Endothelial cell of umbilical vein (primary cell): ENCODE data around the gene SMC3. TPM values are rescaled to one million over a fixed set of nuclear protein-coding genes. Genes with fewer than 3 reads are reported as not detected.

Source experiments
- BruUV-seq: library from RNA; stranded (reverse); fragments of 400-500 nt; replicated peaks from 2 replicates; lab custom pipeline; 2021; lab: Mats Ljungman, UMichigan
- CTCF ChIA-PET: fragments of 300-600, 350-600 bp; sonication (Branson Sonifier 250); formaldehyde crosslinking; loops from one replicate; lab custom pipeline; 2021; ENCODE audit warnings: antibody characterized with exemption, inconsistent platforms; lab: Charles Lee
- POLR2A ChIA-PET: fragments of 300-600, 350-600 bp; sonication (Branson Sonifier 250); formaldehyde crosslinking; loops from one replicate; lab custom pipeline; 2021; ENCODE audit warnings: antibody characterized with exemption, inconsistent platforms; lab: Charles Lee
- DNase-seq: peaks from one replicate; pipeline ENCODE4 v3.0.0-alpha.2; 2011; ENCODE audit warnings: low read depth, low spot score
- FAIRE-seq: peaks from 2 replicates; lab custom pipeline; 2011; peaks lifted over from hg19 to GRCh38; lab: Jason Lieb, UNC
- H2AFZ ChIP-seq: 2 replicates; pipeline ENCODE4 v1.6.0; 2012; ENCODE audit warnings: low read depth, low read length, control low read depth, inconsistent platforms
- H3K27ac ChIP-seq: 2 replicates; pipeline ENCODE4 v1.5.1; 2011; ENCODE audit warnings: low read depth, mild to moderate bottlenecking, control low read depth, low read length, moderate library complexity; ENCODE audit not compliant: insufficient read depth
- H3K27me3 ChIP-seq, 2 experiments: 2 replicates each; pipeline versions ENCODE4 v1.6.0 to v1.6.1; 2011; ENCODE audit warnings: low read length in 2 of 2, mixed read lengths in 1 of 2; ENCODE audit not compliant: control insufficient read depth in 2 of 2, insufficient read depth in 2 of 2
- H3K36me3 ChIP-seq, 2 experiments: 2 replicates in 1 of 2; 3 replicates in 1 of 2; pipeline ENCODE4 v1.5.1; 2011; ENCODE audit warnings: low read length in 2 of 2, mild to moderate bottlenecking in 1 of 2, moderate library complexity in 1 of 2; ENCODE audit not compliant: control insufficient read depth in 2 of 2, insufficient read depth in 2 of 2; ENCODE audit errors: extremely low read depth in 1 of 2
- H3K4me1 ChIP-seq: 3 replicates; pipeline ENCODE4 v1.5.1; 2011; ENCODE audit warnings: mild to moderate bottlenecking, low read length; ENCODE audit not compliant: control insufficient read depth, insufficient read depth; ENCODE audit errors: extremely low read depth
- H3K4me2 ChIP-seq: 2 replicates; pipeline ENCODE4 v1.6.1; 2011; ENCODE audit warnings: low read length, control low read depth, mixed read lengths; ENCODE audit not compliant: insufficient read depth
- H3K4me3 ChIP-seq, 3 experiments: fragments of 200-600 bp in 1 of 3; sonication (generic), shearing (Covaris generic) in 1 of 3; replicated peaks in 1 of 3; 2 replicates each; pipeline ENCODE4 v1.5.1; 2011 to 2016; ENCODE audit warnings: control low read depth in 3 of 3, low read length in 3 of 3, mild to moderate bottlenecking in 2 of 3, inconsistent platforms in 1 of 3, low read depth in 1 of 3, moderate library complexity in 1 of 3; ENCODE audit not compliant: insufficient read depth in 1 of 3
- H3K79me2 ChIP-seq: 2 replicates; pipeline ENCODE4 v1.6.0; 2012; ENCODE audit warnings: low read length, inconsistent platforms; ENCODE audit not compliant: control insufficient read depth, insufficient read depth
- H3K9ac ChIP-seq: replicated peaks from 2 replicates; pipeline ENCODE3; 2011; ENCODE audit warnings: low read length, control low read depth; ENCODE audit not compliant: insufficient read depth; ENCODE audit errors: extremely low read depth
- H3K9me1 ChIP-seq: replicated peaks from 3 replicates; pipeline ENCODE4 v1.6.0; 2011; ENCODE audit warnings: mild to moderate bottlenecking, low read length; ENCODE audit not compliant: control insufficient read depth, insufficient read depth; ENCODE audit errors: extremely low read depth
- H3K9me3 ChIP-seq: replicated peaks from 2 replicates; pipeline ENCODE4 v1.5.1; 2012; ENCODE audit warnings: low read length, inconsistent platforms; ENCODE audit not compliant: control insufficient read depth, insufficient read depth
- H4K20me1 ChIP-seq: replicated peaks from 2 replicates; pipeline ENCODE3; 2011; ENCODE audit warnings: mild to moderate bottlenecking, low read length; ENCODE audit not compliant: control insufficient read depth, insufficient read depth; ENCODE audit errors: extremely low read depth
- EZH2 ChIP-seq: IDR thresholded peaks from 2 replicates; pipeline ENCODE4 v1.6.1; 2012; ENCODE audit warnings: borderline replicate concordance, low read depth, mild to moderate bottlenecking, moderate library complexity, low read length, inconsistent platforms; ENCODE audit not compliant: severe bottlenecking
- GATA2 ChIP-seq: IDR thresholded peaks from 2 replicates; pipeline ENCODE4 v1.7.0; 2011; ENCODE audit warnings: low read depth, mild to moderate bottlenecking, moderate library complexity, mixed read lengths, low read length; ENCODE audit not compliant: insufficient read length, insufficient read depth
- JUN ChIP-seq: IDR thresholded peaks from 2 replicates; pipeline ENCODE4 v1.6.1; 2011; ENCODE audit warnings: borderline replicate concordance, low read depth; ENCODE audit not compliant: insufficient read length, insufficient read depth
- MYC ChIP-seq: IDR thresholded peaks from one replicate; pipeline ENCODE4 v1.6.1; 2011; ENCODE audit warnings: mild to moderate bottlenecking, low read depth, low read length
- POLR2A ChIP-seq: IDR thresholded peaks from 2 replicates; pipeline ENCODE4 v1.6.1; 2012; ENCODE audit warnings: low read depth, mild to moderate bottlenecking, control low read depth, low read length
- POLR2AphosphoS5 ChIP-seq: IDR thresholded peaks from 2 replicates; pipeline ENCODE4 v1.6.1; 2012; ENCODE audit warnings: low read depth, mild to moderate bottlenecking, control low read depth, low read length, moderate library complexity; ENCODE audit not compliant: insufficient read depth
- dilution Hi-C: fragments of 300-500 bp; cut with MboI; formaldehyde crosslinking; loops from one replicate; pipeline ENCODE4 v1.15.0; 2019; ENCODE audit warnings: low sequenced_read_pairs; ENCODE audit not compliant: extremely low pct_ligation_motif_present
- intact Hi-C: fragments of 100-400 bp; cut with micrococcal nuclease; formaldehyde crosslinking; loops from one replicate; pipeline ENCODE4 v1.10.0; 2022
- polyA plus RNA-seq, 4 experiments: library from polyadenylated mRNA; depleted of rRNA in 3 of 4; stranded (reverse) in 3 of 4; unstranded in 1 of 4; fragments of >200 nt; gene quantifications; 2 replicates each; pipeline versions ENCODE4 v1.2.1 to v1.2.3, GENCODE V29; 2011 to 2012; ENCODE audit warnings: missing spikeins in 1 of 4
- total RNA-seq: library from RNA; stranded (reverse); gene quantifications from 2 replicates; pipeline ENCODE4 v1.2.3, GENCODE V29; 2021
- TF ChIP-seq, protein P1 (sequence below), 2 donors: IDR thresholded peaks; 1 replicate in 1 of 2; 2 replicates in 1 of 2; pipeline ENCODE4 v1.5.1; 2011; ENCODE audit warnings: low read length in 2 of 2, mild to moderate bottlenecking in 2 of 2, moderate library complexity in 2 of 2, control low read depth in 1 of 2, inconsistent platforms in 1 of 2, low read depth in 1 of 2; ENCODE audit not compliant: insufficient read depth in 1 of 2; ENCODE audit errors: extremely low read depth in 1 of 2
- TF ChIP-seq, protein P2 (sequence below): IDR thresholded peaks from 2 replicates; pipeline ENCODE4 v1.6.1; 2011; ENCODE audit not compliant: insufficient read depth, insufficient read length

The SMC3 gene
- total and polyA plus RNA-seq, 2 donors (not counting 3 experiments of a cell fraction or from before 2014, with no cell fraction given), result 5.5 to 44.2 TPM

DNA sequence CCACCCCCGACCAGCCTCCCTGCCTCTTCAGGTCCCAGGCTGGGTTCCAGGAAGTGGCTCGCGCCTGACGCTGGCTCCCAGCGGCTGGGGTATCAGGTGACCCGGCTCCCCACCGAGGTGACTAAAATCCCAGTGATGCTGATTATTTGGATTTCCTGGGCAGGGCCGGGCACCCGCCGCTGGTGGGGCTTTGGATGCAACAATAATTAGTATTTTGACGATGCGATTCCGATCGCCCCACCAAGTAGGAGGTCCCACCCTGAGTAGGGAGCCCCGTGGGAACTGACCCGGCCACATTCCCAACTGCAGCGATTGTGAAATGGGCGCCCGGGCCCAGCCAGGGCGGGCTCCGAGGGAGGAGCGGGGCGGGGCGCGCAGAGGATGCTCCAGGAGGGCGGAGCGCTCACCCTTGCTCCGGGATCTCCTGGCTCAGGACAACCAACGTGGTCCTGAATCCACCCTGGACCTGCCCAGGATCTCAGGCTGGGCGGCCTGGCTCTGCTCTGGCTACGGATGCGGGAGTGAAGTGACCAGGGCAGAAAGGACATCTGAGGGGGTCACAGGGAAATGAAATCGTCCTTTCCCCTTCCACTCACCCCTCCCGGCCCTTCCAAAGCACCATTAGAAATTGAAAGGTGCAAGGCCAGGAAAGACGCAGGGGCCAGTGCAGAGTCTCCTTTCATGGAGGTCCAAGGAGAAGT lies 37.2 kb upstream of the SMC3 start:
- no peak overlapping the region for H3K4me3 ChIP-seq
- no peaks in the 10 kb centered on the region for H3K36me3 ChIP-seq
- H3K27me3 ChIP-seq, result no peaks in the 10 kb centered on the region
- no peak for FAIRE-seq
- no peak for DNase-seq
- H3K4me1 ChIP-seq, result peaks cover 50% of the 10 kb centered on the region
- no peaks in the 10 kb centered on the region for H3K9me1 ChIP-seq
- ChIA-PET CTCF (interaction anchor here (1.7 kb wide), 2 partner anchors 15 to 18 kb away, joined by 8 to 9 read pairs; no protein-coding TSS in a partner anchor), POLR2A (no interaction called here)
- no TSS peak for BruUV-seq
- no peak overlapping the region for H3K9ac ChIP-seq
- TF ChIP-seq, protein P1, sequence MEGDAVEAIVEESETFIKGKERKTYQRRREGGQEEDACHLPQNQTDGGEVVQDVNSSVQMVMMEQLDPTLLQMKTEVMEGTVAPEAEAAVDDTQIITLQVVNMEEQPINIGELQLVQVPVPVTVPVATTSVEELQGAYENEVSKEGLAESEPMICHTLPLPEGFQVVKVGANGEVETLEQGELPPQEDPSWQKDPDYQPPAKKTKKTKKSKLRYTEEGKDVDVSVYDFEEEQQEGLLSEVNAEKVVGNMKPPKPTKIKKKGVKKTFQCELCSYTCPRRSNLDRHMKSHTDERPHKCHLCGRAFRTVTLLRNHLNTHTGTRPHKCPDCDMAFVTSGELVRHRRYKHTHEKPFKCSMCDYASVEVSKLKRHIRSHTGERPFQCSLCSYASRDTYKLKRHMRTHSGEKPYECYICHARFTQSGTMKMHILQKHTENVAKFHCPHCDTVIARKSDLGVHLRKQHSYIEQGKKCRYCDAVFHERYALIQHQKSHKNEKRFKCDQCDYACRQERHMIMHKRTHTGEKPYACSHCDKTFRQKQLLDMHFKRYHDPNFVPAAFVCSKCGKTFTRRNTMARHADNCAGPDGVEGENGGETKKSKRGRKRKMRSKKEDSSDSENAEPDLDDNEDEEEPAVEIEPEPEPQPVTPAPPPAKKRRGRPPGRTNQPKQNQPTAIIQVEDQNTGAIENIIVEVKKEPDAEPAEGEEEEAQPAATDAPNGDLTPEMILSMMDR (IDR thresholded peaks at IDR 0.05; ENCODE audit: extremely low read depth in 1 of 2, insufficient read depth in 1 of 2, low read depth in 1 of 2, low read length in 2 of 2), result no peak
- TF ChIP-seq, protein P2, sequence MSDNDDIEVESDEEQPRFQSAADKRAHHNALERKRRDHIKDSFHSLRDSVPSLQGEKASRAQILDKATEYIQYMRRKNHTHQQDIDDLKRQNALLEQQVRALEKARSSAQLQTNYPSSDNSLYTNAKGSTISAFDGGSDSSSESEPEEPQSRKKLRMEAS, result no peak
- no peak for TF ChIP-seq EZH2
- no peak for TF ChIP-seq JUN
- no peak for TF ChIP-seq POLR2A
- TF ChIP-seq MYC, result no peak
- no peak for TF ChIP-seq GATA2
- no peak for TF ChIP-seq POLR2AphosphoS5
- H3K27ac ChIP-seq, result peak overlapping the region; percentile 27
- H2AFZ ChIP-seq, result peak overlapping the region; percentile 47
- H4K20me1 ChIP-seq, result no peaks in the 10 kb centered on the region
- no peaks in the 10 kb centered on the region for H3K79me2 ChIP-seq
- dilution Hi-C loops, result no loop called here
- intact Hi-C loops, result no loop called here
- H3K4me2 ChIP-seq, result no peak overlapping the region
- H3K9me3 ChIP-seq, result no peaks in the 10 kb centered on the region
